Stimulated activated CD8-positive, alpha-beta memory T cell treated with anti-CD3 and anti-CD28 coated beads, Interleukin-7, amount 100 ng/mL, for 48 hours (primary cell): Measurements from ENCODE around the gene BRD9.
"Not testable (repeated sequence)": the region's sequence is repeated elsewhere in the genome, so short reads cannot be mapped to it uniquely, and the experiment has no call there.

Experiments used
- DNase-seq, 2 donors: peaks; one replicate each; pipeline ENCODE4 v3.0.0-alpha.2; 2020; ENCODE audit warnings: low read depth in 1 of 2; ENCODE audit errors: extremely low read depth in 1 of 2

Gene BRD9

DNA sequence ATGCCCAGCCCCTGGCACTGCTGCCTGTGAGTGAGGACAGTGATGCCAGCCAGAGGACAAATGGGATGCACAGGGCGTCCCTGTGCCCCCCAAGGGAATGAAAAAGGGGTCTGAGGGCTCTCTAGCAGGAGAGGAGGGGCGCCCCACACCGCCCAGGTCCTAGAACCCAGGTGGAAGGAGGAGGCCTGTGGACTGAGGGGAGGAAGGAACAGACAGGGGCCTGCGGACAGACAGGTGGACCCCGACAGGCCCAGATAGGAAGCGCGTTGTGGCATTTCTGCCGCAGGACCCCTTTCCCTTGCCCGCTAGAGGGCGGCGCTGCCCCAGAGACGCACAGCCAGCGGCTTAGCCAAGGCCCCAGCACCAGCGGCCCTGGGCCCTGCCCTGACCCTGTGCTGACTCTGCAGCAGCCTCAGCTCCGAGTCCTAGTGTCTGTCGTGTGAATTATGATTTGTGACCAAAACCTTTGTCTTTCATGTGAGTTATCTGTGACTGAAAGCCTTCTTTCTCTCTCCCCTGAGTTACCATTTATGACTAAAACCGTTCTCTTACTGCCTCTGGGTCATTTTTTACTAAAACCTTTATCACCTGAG is 30.8 kb upstream of the BRD9 start:
- DNase-seq: peak; percentile 49 to 62

DNA sequence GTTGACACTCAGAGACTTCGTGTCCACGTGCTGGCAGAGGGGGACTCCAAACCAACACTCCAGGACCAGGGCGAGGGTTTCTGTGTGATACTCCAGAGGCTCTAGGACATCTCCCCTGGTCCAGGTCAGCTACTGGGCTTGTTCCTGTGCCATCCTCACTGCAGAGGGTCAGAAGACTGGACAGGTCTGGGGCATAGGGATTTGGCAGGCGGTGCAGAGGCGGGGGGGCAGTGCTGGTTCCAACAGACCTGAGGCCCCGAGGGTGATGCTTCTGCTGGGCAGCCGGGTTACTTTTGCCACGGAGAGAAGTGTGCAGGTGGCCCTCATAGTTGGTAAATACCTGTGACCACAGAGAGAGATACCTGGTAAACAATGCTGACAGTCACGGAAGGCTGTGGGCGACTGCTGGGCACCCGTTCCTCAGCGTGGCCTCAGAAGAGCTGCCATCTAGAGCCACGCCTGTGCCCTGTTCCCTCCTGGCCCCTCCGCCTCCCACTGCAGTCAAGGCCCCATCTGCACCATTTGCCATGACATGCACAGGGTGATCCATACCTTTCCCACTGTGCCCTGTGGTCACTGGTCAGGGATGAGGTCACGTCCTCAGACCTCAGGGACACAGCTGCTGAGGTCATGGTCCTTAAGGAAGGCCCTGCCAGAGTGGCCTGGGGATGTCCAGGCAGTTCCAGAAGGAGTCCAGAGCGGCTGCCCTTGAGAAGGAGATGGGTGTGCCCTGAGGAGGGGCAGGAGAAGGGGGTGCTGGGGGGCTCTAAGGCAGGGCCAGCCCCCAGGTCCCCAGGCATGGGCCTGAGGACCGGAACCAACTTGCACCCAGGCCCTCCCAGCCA is 30.1 kb upstream of the BRD9 start:
- no peak for DNase-seq

DNA sequence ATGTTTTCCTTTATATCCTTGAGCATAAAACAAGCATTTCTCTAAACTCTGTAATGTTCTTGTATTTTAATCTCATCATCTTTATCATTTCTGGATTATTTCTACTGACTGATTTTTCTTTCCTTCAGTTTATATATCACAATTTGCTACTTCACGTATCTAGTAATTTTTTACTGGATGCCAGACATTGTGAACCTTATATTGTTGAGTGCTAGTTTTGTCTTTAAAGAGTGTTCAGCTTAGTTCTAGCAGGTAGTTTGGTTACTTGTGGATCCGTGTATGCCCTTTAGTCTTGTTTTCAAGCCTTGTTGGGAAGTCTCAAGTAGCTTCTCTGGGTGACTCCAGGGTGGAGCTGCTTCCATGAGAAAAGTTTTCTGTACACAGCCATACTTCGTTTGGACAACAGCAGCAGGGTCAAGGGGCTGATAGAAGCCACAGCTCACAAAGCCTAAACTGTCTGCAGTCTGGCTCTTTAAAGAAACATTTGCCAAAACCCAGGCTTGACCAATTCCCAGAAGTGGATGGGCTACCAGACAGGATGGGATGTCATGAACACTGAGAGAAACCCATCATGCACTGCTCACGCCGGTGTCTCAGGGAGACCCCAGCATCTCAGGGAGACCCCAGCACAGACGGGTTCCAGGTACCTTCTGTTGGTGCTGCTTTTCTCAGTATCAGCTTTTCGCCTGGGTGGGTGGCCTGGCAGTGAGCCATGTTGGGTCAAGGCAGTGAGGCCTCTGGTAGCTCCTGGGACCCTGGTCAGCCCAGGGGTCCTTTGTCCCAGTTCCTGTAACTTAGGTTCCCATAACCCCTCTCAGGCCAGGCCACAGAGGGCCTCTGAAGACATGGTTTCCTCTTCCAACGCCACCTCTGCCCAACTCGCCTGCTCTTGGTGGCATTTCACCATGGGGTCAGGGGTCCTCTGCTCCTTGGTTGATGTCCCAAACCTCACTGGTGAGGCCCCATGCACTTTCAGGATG is 29.1 kb upstream of the BRD9 start:
- DNase-seq: no peak

DNA sequence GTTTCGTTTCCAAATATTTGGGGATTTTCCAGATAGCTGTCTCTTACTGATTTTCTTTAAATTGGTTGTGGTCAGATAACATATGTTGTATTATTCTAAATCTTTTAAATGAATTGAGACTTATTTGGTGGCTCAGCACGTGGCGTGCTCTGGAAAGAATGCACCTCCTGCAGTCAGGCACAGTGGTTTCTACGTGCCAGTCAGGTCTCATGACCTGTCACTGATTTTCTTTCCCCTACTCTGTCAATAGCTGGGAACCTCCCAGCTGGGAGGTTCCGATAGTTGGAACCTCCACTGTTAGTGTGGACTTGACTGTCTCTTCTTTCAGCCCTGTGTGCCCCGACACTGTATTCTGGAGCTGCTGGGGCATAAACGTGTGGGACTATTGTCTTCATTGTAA is 27.7 kb upstream of the BRD9 start:
- no peak for DNase-seq

DNA sequence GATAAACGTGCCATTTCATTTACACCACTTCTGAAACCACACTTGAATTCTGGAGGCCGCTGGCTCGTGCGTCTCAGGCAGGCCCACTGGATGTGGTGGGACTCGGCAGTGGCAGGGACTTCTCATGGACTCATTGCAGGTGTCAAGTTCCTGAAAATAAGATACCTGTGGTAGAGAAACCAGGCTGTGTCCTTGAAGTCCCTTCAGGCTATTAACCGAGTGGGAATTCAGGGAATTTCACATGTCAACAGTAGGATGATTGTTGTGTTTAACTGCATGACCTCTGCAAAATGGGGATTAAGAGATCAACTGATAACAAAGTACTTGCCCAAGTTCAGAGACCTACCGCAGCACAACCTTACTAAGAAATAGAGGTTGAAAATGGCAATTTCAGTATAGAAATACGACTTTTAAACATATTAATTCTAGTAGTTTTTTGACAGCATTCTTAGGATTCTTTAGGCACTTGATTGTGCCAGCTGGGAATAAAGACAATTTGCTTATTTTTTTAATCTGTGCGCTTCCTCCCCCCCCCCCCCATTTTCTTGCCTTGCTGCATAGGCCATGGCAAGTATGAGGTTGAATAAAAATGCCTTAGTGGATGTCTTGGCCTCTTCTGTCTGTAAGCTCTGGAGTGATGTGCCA is 26.9 kb upstream of the BRD9 start:
- DNase-seq: no peak

DNA sequence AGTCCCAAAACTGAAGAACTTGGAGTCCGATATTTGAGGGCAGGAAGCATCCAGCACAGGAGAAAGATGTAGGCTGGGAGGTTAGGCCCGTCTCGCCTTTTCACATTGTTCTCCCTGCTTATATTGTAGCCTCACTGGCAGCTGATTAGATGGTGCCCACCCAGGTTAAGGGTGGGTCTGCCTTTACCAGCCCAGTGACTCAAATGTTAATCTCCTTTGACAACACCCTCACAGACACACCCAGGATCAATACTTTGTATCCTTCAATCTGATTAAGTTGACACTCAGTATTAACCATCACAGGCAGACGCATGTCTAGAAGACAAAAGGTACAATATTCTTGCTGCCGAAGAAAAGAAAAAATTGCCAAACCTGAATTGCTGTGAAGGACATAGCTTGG is 26.1 kb upstream of the BRD9 start:
- not testable (repeated sequence) for DNase-seq

DNA sequence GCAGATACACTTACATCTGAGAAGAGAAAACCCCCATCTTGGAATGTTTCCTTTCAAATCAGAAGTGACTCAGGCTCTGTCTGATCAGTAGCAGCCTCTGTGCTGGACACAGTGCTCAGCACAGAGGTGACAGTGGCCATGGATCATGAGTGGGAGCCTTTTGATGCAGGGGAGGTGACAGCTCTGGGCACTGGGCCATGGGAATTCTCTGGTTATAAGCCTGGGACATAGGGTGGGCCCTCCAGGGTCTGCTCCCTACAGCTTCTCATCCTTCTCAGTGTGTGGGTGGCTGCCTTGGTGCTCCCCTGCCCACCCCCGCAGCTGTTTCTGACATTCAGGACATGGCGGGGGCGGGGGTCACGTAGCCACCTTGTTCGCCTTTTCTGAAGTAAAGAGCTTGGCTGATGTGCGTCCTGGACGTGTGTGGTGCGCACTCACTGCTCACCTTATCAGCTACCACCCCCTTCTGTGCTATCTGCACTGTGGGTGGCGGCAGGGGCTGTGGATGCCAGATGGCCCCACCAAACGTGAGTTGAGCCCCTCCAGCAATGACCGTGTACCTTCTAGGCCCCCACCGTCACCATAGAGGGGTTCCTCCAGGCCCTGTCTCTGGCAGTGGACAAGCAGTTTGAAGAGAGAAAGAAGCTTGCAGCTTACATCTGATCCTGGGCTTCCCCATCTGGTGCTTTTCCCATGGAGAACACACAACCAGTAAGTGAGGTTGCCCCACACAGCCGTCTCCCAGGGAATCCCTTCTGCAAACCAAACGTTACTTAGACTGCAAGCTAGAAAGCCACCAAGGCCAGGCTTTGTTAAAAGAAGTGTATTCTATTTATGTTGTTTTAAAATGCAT is 24.1 kb upstream of the BRD9 start:
- no peak for DNase-seq

DNA sequence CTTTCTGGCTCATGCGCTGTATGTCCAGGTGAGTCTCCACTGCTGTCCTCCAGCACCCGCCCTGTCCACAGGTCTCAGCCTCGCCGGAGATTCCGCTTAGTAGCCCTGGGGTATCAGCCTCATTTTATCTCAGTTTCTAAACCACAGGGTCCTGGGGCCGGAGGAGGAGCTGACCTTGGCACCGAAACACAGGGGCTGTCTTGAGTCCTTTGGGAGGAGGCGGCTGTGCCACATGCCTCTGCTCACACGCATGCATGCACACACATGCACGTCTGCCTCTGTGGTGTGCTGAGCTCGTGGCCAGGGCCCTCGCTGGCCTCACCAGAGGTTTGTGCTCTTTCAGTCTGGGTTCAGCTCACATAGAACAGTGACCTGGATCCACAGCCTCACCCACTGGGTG is 23.3 kb upstream of the BRD9 start:
- no peak for DNase-seq

DNA sequence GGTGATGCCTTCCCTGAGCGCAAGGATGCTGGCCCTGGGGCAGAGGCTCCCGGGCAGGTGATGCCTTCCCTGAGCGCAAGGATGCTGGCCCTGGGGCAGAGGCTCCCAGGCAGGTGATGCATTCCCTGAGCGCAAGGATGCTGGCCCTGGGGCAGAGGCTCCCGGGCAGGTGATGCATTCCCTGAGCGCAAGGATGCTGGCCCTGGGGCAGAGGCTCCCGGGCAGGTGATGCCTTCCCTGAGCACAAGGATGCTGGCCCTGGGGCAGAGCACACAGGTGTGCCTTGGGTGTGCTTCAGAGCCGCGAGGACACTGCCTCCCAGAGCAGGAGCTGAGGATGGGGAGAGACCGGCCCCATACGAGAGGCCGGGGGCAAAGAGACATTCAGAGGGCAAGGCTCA is 22.7 kb upstream of the BRD9 start:
- not testable (repeated sequence) for DNase-seq

DNA sequence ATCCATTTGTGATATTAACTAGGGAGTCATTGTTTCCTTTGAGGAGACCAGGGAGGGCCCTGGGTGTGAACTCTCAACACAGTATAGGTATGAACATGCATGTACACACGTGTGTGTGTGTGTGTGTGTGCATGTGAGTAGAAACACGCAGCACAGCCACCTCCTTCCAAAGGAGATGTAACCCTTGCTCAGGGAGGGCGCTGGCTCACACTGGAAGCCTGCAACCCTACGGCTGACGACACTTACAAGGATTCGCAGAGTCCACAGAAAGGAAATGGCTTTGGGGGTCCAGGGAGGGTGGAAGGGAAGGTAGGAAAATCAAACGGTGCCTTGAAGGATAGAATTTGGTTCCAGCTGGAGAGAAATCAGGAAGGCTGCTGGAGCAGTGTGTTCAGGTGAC is 22.0 kb upstream of the BRD9 start:
- no peak for DNase-seq

DNA sequence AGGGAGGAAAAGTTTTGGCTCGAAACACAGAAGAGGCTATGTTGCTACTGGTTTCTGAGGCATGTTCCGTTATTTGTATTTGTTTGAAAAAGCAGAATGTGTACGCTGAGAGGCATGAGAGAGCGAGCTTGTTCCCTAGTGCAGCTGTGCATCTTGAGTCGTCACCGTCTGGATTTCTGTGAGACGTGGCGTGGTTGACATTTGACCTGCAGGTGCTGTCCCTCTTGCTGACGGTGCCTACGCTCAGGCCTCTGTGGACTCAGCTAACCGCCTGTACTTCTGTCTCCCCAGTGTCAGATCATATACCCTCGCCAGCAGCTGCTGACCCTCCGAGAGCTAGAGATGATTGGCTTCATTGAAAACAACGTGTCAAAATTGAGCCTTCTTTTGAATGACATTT is 21.6 kb upstream of the BRD9 start:
- no peak for DNase-seq

DNA sequence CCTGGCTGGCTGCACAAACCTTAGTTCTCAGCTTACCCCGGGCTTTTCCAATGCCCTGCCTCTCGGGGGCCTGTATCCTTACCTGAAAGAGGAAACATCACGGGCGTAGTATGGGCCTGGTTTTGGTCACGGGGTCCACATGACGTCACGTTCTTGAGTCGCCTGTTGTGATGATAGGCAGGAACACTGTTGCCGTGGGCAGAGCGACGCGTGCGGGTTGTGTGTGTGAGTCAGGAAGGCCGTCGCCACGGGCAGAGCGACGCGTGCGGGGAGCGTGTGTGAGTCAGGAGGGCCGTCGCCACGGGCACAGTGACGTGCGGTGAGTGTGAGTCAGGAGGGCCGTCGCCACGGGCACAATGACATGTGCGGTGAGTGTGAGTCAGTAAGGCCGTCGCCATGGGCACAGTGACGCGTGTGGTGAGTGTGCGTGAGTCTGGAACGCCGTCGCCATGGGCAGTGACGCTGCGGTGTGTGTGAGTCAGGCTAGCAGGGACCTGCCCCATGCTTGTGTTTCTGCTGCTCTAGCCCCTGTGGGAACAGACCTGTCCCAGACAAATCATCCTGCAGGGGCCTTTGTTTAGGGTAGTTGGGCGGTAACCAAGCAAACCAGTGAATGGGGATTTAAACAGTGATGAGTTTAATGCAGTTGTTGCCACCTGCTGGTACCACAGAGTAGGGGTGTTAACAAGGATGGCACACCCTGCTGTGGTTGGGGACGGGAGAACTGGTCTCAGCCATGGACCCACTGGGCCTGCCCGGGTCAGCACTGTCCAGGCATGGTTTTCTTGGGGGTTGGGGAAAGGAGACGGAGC is 19.9 kb upstream of the BRD9 start:
- DNase-seq: peak; percentile 61 to 84

DNA sequence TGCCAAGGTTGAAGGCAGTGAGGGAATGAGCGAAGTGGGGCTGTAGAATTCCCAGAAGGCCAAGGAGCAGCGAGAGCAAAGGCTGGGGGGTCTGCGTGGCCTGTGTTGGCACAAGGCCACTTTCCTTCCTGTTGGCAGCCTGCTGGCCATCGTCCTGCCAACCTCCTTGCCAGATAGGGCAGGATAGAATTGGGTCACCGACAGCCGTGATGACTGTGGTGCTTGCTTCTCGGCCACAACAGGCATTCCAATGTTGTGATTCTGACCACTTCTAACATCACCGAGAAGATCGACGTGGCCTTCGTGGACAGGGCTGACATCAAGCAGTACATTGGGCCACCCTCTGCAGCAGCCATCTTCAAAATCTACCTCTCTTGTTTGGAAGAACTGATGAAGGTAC is 19.0 kb upstream of the BRD9 start:
- no peak for DNase-seq

DNA sequence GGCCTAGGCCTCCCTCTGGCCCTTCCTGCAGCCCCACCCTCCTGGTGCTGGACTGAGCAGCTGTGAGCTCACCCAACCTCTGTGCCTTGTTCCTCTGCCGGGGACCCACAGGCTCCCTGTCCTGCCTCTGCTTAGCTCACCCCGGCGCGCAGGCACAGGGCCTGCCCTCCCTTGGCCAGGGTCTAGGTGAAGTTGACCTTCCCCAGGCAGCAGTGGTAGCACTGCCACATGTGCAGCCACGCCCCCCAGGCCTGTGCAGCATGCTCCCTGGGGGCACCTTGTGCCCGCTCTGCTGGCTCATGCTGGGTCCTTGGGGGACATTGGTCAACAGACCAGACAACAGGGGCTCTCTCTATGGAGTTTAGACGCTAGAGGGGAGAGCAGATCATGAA is 18.2 kb upstream of the BRD9 start:
- no peak for DNase-seq

DNA sequence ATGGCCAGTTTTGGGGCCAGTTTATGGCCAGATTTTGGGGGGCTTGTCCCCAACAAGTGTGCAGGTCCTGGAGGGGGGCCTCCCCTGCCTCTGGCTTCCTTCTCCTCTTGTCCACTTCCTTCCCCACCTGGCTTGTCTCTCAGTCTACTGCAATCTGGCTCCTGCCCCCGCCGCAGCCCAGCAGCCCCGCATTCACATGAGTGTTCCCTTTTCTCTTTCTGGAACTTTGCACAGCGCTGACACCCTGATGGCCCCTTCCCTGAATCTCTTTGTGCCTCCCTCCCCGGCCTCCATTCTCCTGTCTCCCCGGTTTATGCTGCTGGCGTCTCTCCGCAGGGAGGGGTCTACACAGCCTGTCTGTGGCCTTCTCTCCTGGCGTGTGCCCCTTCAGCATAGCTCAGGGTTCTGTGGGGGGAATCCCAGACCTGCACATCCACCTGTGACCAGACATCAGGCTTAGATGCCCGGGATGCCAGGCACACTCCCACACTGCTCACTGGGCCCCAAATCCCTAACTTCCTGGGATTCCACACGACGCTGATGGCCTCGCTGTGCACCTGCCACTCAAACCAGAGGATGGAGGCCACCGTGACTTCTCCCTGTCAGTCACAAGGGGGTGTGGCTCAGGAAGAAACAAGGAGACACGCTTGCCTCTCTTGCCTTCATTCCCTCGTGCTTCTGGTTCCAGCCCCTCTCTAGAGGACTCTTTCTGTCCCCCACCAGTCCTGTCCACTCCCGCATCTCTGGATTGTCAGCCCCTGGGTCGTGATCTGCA is 17.6 kb upstream of the BRD9 start:
- DNase-seq: no peak

DNA sequence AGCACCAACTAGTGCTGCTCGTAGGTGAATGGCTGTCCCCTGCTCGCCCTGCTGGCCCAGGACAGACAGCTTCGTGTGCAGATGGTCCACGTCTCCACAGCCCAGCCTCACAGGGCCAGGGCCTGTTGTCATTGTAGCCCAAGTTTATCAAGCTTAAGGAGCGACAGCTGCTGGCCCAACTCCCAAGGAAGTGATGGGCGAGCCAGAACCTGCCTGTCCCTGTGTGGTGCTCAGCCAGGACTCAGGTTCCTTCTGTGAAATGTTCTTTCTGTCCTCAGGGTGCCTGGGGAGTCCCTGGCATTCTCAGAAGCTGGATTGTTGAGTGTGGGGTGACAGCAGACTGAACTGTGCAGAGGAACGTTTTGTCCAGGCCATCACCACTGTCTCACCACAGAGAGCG is 16.5 kb upstream of the BRD9 start:
- DNase-seq: no peak

DNA sequence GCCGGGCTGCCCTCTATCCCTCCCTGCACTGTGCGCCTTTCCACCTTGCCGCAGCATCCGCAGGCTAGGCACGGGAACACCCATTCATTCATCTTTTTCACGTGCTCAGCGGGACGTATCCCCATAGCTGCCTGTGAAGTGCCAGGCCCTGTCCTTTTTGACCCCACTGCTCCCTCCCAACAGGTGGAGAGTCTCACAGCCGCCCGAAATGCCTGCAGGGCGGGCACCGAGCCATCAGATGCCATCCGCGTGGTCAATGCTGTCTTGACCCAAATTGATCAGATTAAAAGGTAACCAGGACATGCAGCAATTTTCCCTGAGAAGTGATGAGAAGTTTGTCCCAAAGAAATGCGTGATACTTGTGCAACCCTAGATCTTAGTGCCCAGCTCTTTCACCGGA is 15.6 kb upstream of the BRD9 start:
- DNase-seq: no peak

DNA sequence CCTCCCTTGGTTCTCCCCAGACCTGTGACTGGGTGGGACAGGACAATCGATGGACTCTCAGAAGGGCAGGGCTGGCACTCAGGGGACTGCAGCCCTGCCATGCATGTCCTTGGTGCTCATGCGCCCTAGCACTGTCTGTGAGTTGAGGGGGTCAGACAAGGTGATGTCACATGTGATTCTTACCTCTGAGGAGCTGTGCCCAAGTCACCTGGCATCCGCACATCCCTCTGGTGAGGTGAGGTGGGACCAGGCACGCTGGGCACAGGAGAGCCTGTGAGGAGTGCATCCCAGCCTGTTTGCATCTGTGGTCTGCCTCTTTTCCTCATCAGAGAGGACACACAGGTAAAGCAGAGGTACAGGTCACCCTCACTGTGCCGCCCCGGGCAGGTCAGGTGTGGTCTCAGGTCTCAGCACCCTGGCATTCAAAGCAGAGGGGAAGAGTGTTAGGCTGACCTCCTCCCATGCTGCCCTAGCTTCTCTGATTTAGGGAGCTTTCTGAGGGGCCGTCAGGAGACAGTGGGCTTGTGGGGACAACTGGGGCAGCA is 14.8 kb upstream of the BRD9 start:
- no peak for DNase-seq
